Keratinocyte (primary cell): ENCODE results near the gene ANG. TPM values are rescaled to one million over a fixed set of nuclear protein-coding genes. Genes with fewer than 3 reads are reported as not detected.

ENCODE experiments used
- DNase-seq: peaks from one replicate; pipeline ENCODE4 v3.0.0-alpha.2; 2011; ENCODE audit warnings: low read depth, missing footprints, low spot score
- FAIRE-seq: peaks from 2 replicates; lab custom pipeline; 2011; peaks lifted over from hg19 to GRCh38; lab: Jason Lieb, UNC
- H2AFZ ChIP-seq: 2 replicates; pipeline ENCODE4 v1.6.0; 2012; ENCODE audit warnings: low read length, control low read depth, inconsistent platforms; ENCODE audit not compliant: control insufficient read depth
- H3K27ac ChIP-seq: 2 replicates; pipeline ENCODE4 v1.5.1; 2011; ENCODE audit warnings: low read length; ENCODE audit not compliant: control insufficient read depth, insufficient read depth
- H3K27me3 ChIP-seq: 3 replicates; pipeline ENCODE4 v1.6.0; 2011; ENCODE audit warnings: low read length; ENCODE audit not compliant: control insufficient read depth, insufficient read depth; ENCODE audit errors: extremely low read depth
- H3K36me3 ChIP-seq, 2 experiments: 2 replicates in 1 of 2; 3 replicates in 1 of 2; pipeline ENCODE4 v1.5.1; 2011; ENCODE audit warnings: low read length in 2 of 2, mild to moderate bottlenecking in 1 of 2; ENCODE audit not compliant: control insufficient read depth in 2 of 2, insufficient read depth in 2 of 2; ENCODE audit errors: extremely low read depth in 1 of 2
- H3K4me1 ChIP-seq: 3 replicates; pipeline ENCODE4 v1.5.1; 2011; ENCODE audit warnings: low read length; ENCODE audit not compliant: control insufficient read depth, insufficient read depth; ENCODE audit errors: extremely low read depth
- H3K4me2 ChIP-seq: 3 replicates; pipeline ENCODE4 v1.6.0; 2011; ENCODE audit warnings: low read depth, low read length; ENCODE audit not compliant: control insufficient read depth, insufficient read depth; ENCODE audit errors: extremely low read depth
- H3K4me3 ChIP-seq, 3 experiments: fragments of 200-600 bp in 1 of 3; sonication (generic) in 1 of 3; 2 replicates in 2 of 3; 3 replicates in 1 of 3; pipeline ENCODE4 v1.5.1; 2011 to 2016; ENCODE audit warnings: low read length in 3 of 3, mild to moderate bottlenecking in 3 of 3, control low read depth in 2 of 3, inconsistent platforms in 1 of 3, low read depth in 1 of 3, mixed read lengths in 1 of 3, mixed run types in 1 of 3, moderate library complexity in 1 of 3; ENCODE audit not compliant: control insufficient read depth in 2 of 3, insufficient read depth in 2 of 3; ENCODE audit errors: extremely low read depth in 1 of 3
- H3K79me2 ChIP-seq: 2 replicates; pipeline ENCODE4 v1.6.0; 2012; ENCODE audit warnings: low read length; ENCODE audit not compliant: control insufficient read depth, insufficient read depth
- H3K9ac ChIP-seq: 3 replicates; pipeline ENCODE4 v1.6.0; 2011; ENCODE audit warnings: low read length; ENCODE audit not compliant: control insufficient read depth, insufficient read depth; ENCODE audit errors: extremely low read depth
- H3K9me1 ChIP-seq: 3 replicates; pipeline ENCODE4 v1.6.0; 2011; ENCODE audit warnings: low read length; ENCODE audit not compliant: control insufficient read depth, insufficient read depth; ENCODE audit errors: extremely low read depth
- H3K9me3 ChIP-seq: 2 replicates; pipeline ENCODE4 v1.5.1; 2012; ENCODE audit warnings: low read depth, low read length; ENCODE audit not compliant: control insufficient read depth
- H4K20me1 ChIP-seq: 3 replicates; pipeline ENCODE4 v1.6.0; 2011; ENCODE audit warnings: low read length; ENCODE audit not compliant: control insufficient read depth, insufficient read depth; ENCODE audit errors: extremely low read depth
- EZH2 ChIP-seq: IDR thresholded peaks from one replicate; pipeline ENCODE4 v1.6.1; 2012; ENCODE audit warnings: inconsistent platforms, mild to moderate bottlenecking, low read length, moderate library complexity
- dilution Hi-C: fragments of 300-500 bp; cut with MboI; formaldehyde crosslinking; loops from one replicate; pipeline ENCODE4 v1.7.0; 2020; ENCODE audit warnings: low sequenced_read_pairs; ENCODE audit not compliant: extremely low pct_ligation_motif_present
- polyA plus RNA-seq, 5 experiments: library from polyadenylated mRNA; depleted of rRNA in 3 of 5; stranded (reverse) in 3 of 5; stranded (forward) in 1 of 5; unstranded in 1 of 5; fragments of >200 nt; gene quantifications; 1 replicate in 1 of 5; 2 replicates in 3 of 5; 3 replicates in 1 of 5; pipeline versions ENCODE4 v1.2.1 to v1.2.3, GENCODE V29; 2011 to 2012; ENCODE audit warnings: missing spikeins in 2 of 5, low read depth in 1 of 5, low replicate concordance in 1 of 5
- small RNA-seq, 3 experiments: library from RNA; depleted of rRNA; stranded (forward); fragments of <200 nt; gene quantifications; one replicate each; pipeline ENCODE3, GENCODE V24; 2012; ENCODE audit warnings: low read depth in 3 of 3, low replicate concordance in 1 of 3; ENCODE audit not compliant: insufficient read length in 3 of 3
- TF ChIP-seq, protein P1 (sequence below), 3 experiments: IDR thresholded peaks in 1 of 3; conservative IDR thresholded peaks in 1 of 3; optimal IDR thresholded peaks in 1 of 3; 2 replicates in 2 of 3; 3 replicates in 1 of 3; pipeline versions ENCODE3 to v1.5.1; 2011; ENCODE audit warnings: low read length in 3 of 3, mild to moderate bottlenecking in 3 of 3, moderate library complexity in 2 of 3, control low read depth in 1 of 3, inconsistent platforms in 1 of 3; ENCODE audit not compliant: insufficient read depth in 2 of 3; ENCODE audit errors: extremely low read depth in 1 of 3

Gene ANG
- polyA plus RNA-seq, 1 donor (not counting 4 experiments of a cell fraction or from before 2014, with no cell fraction given) = 4.0 TPM

- TF ChIP-seq EZH2 = no peak
- H3K4me3 ChIP-seq = no peak overlapping the region
- H3K4me1 ChIP-seq = no peaks in the 10 kb centered on the region
- no peaks in the 10 kb centered on the region for H3K36me3 ChIP-seq
- FAIRE-seq (no peak), DNase-seq (no peak)
- no peaks in the 10 kb centered on the region for H4K20me1 ChIP-seq
- no peaks in the 10 kb centered on the region for H3K9me3 ChIP-seq
- no peak overlapping the region for H3K27ac ChIP-seq
- no peaks in the 10 kb centered on the region for H3K79me2 ChIP-seq
- H3K27me3 ChIP-seq = no peaks in the 10 kb centered on the region
- H3K4me2 ChIP-seq = no peak overlapping the region
- H2AFZ ChIP-seq = no peak overlapping the region
- H3K9ac ChIP-seq = no peak overlapping the region
- no peaks in the 10 kb centered on the region for H3K9me1 ChIP-seq
- dilution Hi-C loops = no loop called here
Observed at GRCh38 chr14:20742132-20742531, 53.6 kb downstream of the ANG start.

DNA sequence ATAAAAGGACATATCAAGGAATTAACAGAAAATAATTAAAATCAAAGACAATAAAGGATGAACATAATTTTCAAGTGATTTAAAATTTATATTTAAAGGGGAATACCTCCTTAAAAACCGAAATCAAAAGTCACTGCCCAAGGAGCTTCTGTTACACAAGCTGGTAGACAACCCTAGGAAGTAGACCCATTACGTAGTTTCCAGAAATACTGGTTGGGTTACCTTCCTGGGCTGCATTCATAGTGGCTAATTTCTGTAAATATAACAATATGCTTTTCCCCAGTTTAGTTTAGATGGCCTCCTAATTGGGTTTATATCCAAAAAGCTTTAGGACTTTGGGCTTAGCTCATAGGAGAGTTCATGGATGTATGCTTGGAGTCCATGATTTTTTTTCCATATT is 55.0 kb downstream of the ANG start:
- dilution Hi-C loops = no loop called here
- TF ChIP-seq, protein P1, sequence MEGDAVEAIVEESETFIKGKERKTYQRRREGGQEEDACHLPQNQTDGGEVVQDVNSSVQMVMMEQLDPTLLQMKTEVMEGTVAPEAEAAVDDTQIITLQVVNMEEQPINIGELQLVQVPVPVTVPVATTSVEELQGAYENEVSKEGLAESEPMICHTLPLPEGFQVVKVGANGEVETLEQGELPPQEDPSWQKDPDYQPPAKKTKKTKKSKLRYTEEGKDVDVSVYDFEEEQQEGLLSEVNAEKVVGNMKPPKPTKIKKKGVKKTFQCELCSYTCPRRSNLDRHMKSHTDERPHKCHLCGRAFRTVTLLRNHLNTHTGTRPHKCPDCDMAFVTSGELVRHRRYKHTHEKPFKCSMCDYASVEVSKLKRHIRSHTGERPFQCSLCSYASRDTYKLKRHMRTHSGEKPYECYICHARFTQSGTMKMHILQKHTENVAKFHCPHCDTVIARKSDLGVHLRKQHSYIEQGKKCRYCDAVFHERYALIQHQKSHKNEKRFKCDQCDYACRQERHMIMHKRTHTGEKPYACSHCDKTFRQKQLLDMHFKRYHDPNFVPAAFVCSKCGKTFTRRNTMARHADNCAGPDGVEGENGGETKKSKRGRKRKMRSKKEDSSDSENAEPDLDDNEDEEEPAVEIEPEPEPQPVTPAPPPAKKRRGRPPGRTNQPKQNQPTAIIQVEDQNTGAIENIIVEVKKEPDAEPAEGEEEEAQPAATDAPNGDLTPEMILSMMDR (optimal IDR thresholded peaks at IDR 0.05 in 1 of 3, IDR thresholded peaks at IDR 0.05 in 1 of 3, conservative IDR thresholded peaks at IDR 0.05 in 1 of 3; ENCODE audit: extremely low read depth in 1 of 3, insufficient read depth in 2 of 3, low read length in 3 of 3) = no peak
- Histone ChIP-seq H3K27me3 (no peaks in the 10 kb centered on the region), H3K4me1 (no peaks in the 10 kb centered on the region), H3K36me3 (no peaks in the 10 kb centered on the region), H3K4me2 (no peak overlapping the region), H3K4me3 (no peak overlapping the region), H3K9me1 (no peaks in the 10 kb centered on the region), H4K20me1 (no peaks in the 10 kb centered on the region), H3K9ac (no peak overlapping the region), H3K27ac (no peak overlapping the region), H3K9me3 (no peaks in the 10 kb centered on the region), H2AFZ (no peak overlapping the region), H3K79me2 (no peaks in the 10 kb centered on the region)
- DNase-seq = no peak
- no peak for FAIRE-seq

Small RNAs within 50 kb of the gene (small RNA-seq; reads per million reads assigned to genes)
- gene RF00019 = 0 reads per million in 3 experiments

Other genes with a start within 250 kb of the ANG start
- gene OSGEP, start 234.0 kb upstream of the ANG start, polyA plus RNA-seq = 28.8 to 36.6 TPM (median 34.5 TPM) in 3 replicates
- 211 to 234 TPM (median 212 TPM) in 3 replicates for gene APEX1, start 233.5 kb upstream of the ANG start, polyA plus RNA-seq
- gene PIP4P1, start 227.3 kb upstream of the ANG start, polyA plus RNA-seq = 34.4 to 37.5 TPM (median 35.6 TPM) in 3 replicates
- 227 to 325 TPM (median 243 TPM) in 3 replicates for gene PNP, start 219.4 kb upstream of the ANG start, polyA plus RNA-seq
- not detected in 3 replicates for gene RNASE10, start 183.2 kb upstream of the ANG start, polyA plus RNA-seq
- gene RNASE9, start 127.7 kb upstream of the ANG start, polyA plus RNA-seq = not detected in 3 replicates
- gene RNASE11, start 100.8 kb upstream of the ANG start, polyA plus RNA-seq = not detected in 3 replicates
- gene RNASE12, start 97.4 kb upstream of the ANG start, polyA plus RNA-seq = not detected in 3 replicates
- not detected in 3 replicates for gene OR6S1, start 47.1 kb upstream of the ANG start, polyA plus RNA-seq
- gene RNASE4, start 4.2 kb upstream of the ANG start, polyA plus RNA-seq = 5.5 to 12.8 TPM (median 9.5 TPM) in 3 replicates
- gene EDDM3A, start 57.1 kb downstream of the ANG start, polyA plus RNA-seq = not detected in 3 replicates
- not detected in 3 replicates for gene EDDM3B, start 79.6 kb downstream of the ANG start, polyA plus RNA-seq
- not detected in 3 replicates for gene RNASE6, start 92.5 kb downstream of the ANG start, polyA plus RNA-seq
- 0.09 TPM in 1 of 3 replicates, not detected in the others for gene RNASE1, start 114.1 kb downstream of the ANG start, polyA plus RNA-seq
- not detected in 3 replicates for gene RNASE3, start 202.6 kb downstream of the ANG start, polyA plus RNA-seq